GM06990 (cell line): ENCODE measurements around the gene ARHGAP1.
"Not testable (repeated sequence)": the region's sequence is repeated elsewhere in the genome, so short reads cannot be mapped to it uniquely, and the experiment has no call there.

Source experiments
- DNase-seq: peaks from one replicate; pipeline ENCODE4 v3.0.0-alpha.2; 2011; ENCODE audit not compliant: insufficient read length; ENCODE audit errors: extremely low read depth
- H3K27me3 ChIP-seq: replicated peaks from 2 replicates; pipeline ENCODE4 v1.6.0; 2011; ENCODE audit warnings: low read length; ENCODE audit not compliant: control insufficient read depth, insufficient read depth
- H3K36me3 ChIP-seq: 2 replicates; pipeline ENCODE4 v1.5.1; 2011; ENCODE audit warnings: low read length; ENCODE audit not compliant: control insufficient read depth, insufficient read depth
- H3K4me3 ChIP-seq: replicated peaks from 2 replicates; pipeline ENCODE4 v1.5.1; 2011; ENCODE audit warnings: low read depth, mild to moderate bottlenecking, control low read depth, low read length
- TF ChIP-seq, protein P1 (sequence below): IDR thresholded peaks from 2 replicates; pipeline ENCODE4 v1.5.1; 2011; ENCODE audit warnings: low read length, control low read depth, mild to moderate bottlenecking, inconsistent platforms; ENCODE audit not compliant: insufficient read depth, poor library complexity, severe bottlenecking

ARHGAP1 gene

GRCh38 chr11:46722566-46723358 lies 22.3 kb upstream of the ARHGAP1 start:
- DNase-seq = no peak
- Histone ChIP-seq H3K4me3 (no peak overlapping the region), H3K36me3 (no peaks in the 10 kb centered on the region), H3K27me3 (no peaks in the 10 kb centered on the region)
- TF ChIP-seq, protein P1, sequence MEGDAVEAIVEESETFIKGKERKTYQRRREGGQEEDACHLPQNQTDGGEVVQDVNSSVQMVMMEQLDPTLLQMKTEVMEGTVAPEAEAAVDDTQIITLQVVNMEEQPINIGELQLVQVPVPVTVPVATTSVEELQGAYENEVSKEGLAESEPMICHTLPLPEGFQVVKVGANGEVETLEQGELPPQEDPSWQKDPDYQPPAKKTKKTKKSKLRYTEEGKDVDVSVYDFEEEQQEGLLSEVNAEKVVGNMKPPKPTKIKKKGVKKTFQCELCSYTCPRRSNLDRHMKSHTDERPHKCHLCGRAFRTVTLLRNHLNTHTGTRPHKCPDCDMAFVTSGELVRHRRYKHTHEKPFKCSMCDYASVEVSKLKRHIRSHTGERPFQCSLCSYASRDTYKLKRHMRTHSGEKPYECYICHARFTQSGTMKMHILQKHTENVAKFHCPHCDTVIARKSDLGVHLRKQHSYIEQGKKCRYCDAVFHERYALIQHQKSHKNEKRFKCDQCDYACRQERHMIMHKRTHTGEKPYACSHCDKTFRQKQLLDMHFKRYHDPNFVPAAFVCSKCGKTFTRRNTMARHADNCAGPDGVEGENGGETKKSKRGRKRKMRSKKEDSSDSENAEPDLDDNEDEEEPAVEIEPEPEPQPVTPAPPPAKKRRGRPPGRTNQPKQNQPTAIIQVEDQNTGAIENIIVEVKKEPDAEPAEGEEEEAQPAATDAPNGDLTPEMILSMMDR = no peak

DNA sequence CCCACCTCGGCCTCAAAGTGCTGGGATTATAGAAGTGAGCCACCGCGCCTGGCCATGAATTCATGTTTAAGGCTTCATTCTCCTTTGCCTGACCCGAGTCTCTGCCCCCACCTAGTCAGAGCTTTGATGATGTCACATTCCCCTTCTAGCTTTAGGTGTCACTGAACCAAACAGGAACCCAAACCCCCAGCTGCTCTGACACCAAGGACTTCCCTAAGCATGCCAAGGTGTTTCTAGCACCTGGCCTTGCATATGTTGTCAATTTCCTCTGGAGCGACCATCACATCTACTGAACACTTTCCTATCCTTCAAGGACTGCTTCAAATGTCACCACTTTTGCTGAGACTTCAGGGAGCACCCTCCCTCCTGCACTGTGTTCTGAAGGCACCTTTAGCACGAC lies 20.9 kb upstream of the ARHGAP1 start:
- Histone ChIP-seq H3K4me3 (no peak overlapping the region), H3K27me3 (no peaks in the 10 kb centered on the region), H3K36me3 (no peaks in the 10 kb centered on the region)
- TF ChIP-seq, protein P1 = no peak
- no peak for DNase-seq

- Histone ChIP-seq H3K36me3 (no peaks in the 10 kb centered on the region), H3K4me3 (no peak overlapping the region), H3K27me3 (no peaks in the 10 kb centered on the region)
- no peak for DNase-seq
- TF ChIP-seq, protein P1 = no peak
These were observed 19.3 kb upstream of the ARHGAP1 start for GRCh38 chr11:46719543-46720218.

DNA sequence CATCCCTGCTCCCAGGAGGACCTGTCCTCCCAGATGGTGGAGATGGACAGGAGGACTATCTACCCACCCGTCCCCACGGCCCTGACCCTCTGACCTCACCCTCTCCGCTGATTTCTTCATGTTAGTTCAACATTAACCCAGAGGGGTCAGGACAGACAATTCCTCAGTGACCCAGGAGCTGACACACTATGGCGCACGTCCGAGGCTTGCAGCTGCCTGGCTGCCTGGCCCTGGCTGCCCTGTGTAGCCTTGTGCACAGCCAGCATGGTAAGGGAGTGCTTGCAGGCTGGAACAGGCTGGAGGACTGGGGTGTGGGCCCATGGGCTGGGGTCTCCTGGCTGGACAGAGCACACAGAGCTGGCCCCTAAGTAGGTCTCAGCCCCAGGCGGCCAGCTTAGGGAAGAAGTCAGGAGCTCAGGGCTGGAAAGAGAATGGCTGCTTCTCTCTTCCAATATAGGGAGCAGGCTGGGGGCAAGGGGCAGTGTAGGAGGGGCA lies 18.7 kb upstream of the ARHGAP1 start, which contains the start of gene F2:
F2 (plus strand) TSS at position 166 of the 495 bp plus-strand sequence; CDS start at position 189, 23 bp downstream.
- no peak for DNase-seq
- no peaks in the 10 kb centered on the region for H3K36me3 ChIP-seq
- no peaks in the 10 kb centered on the region for H3K27me3 ChIP-seq
- no peak within 1 kb of the TSS for H3K4me3 ChIP-seq
- TF ChIP-seq, protein P1 = no peak

- no peaks in the 10 kb centered on the region for H3K36me3 ChIP-seq
- TF ChIP-seq, protein P1 = no peak
- DNase-seq = no peak
- no peak overlapping the region for H3K4me3 ChIP-seq
- no peaks in the 10 kb centered on the region for H3K27me3 ChIP-seq
These were observed 18.0 kb upstream of the ARHGAP1 start for GRCh38 chr11:46718155-46719019.

- not testable (repeated sequence) for H3K4me3 ChIP-seq, H3K36me3 ChIP-seq, H3K27me3 ChIP-seq, DNase-seq
These were observed 17.4 kb upstream of the ARHGAP1 start for GRCh38 chr11:46717825-46718154.
